ENCODE data around the gene AKT2. TPM values are rescaled to one million over a fixed set of nuclear protein-coding genes. Genes with fewer than 3 reads are reported as not detected.

AKT2 gene
- total RNA-seq, 1 experiment from 2014 or later = 108 TPM

DNA sequence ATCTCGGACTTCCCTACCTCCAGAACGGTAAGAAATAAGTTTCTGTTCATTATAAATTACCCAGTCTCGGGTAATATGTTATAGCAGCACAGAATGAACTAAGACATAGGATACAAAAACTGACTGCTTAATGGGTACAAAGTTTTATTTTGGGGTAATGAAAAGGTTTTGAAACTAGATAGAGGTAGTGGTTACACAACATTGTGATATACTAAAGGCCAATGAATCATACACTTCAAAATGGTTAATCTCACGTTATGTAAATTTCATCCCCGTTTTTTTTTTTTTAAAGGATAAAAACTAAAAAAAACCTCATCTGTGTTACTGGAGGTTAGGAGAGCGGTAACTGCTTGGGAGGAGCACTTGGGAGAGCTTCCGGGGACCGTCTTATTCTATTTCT lies 23.5 kb downstream of the AKT2 start:
- ChIA-PET POLR2A (no interaction called here), CTCF (interaction anchor here (0.6 kb wide), 1 partner anchor 24 kb away, joined by 3 read pairs; no protein-coding TSS in a partner anchor)
- no peak for DNase-seq (ENCODE audit: unreplicated experiment)
- no TSS peak for BruUV-seq (replicated peaks)
- H3K9me3 Mint-ChIP-seq (ENCODE audit: unreplicated experiment) = no peaks in the 10 kb centered on the region
- H3K27me3 Mint-ChIP-seq (ENCODE audit: insufficient read depth, unreplicated experiment) = no peaks in the 10 kb centered on the region
- peaks cover 50% of the 10 kb centered on the region for H3K36me3 Mint-ChIP-seq (ENCODE audit: insufficient read depth, unreplicated experiment)
- intact Hi-C loops (cut with micrococcal nuclease) = no loop called here
- H3K4me1 Mint-ChIP-seq (ENCODE audit: insufficient read depth, unreplicated experiment) = peaks cover 12% of the 10 kb centered on the region
- no peak overlapping the region for H3K4me3 Mint-ChIP-seq (ENCODE audit: unreplicated experiment)
- TF ChIP-seq, protein P1, sequence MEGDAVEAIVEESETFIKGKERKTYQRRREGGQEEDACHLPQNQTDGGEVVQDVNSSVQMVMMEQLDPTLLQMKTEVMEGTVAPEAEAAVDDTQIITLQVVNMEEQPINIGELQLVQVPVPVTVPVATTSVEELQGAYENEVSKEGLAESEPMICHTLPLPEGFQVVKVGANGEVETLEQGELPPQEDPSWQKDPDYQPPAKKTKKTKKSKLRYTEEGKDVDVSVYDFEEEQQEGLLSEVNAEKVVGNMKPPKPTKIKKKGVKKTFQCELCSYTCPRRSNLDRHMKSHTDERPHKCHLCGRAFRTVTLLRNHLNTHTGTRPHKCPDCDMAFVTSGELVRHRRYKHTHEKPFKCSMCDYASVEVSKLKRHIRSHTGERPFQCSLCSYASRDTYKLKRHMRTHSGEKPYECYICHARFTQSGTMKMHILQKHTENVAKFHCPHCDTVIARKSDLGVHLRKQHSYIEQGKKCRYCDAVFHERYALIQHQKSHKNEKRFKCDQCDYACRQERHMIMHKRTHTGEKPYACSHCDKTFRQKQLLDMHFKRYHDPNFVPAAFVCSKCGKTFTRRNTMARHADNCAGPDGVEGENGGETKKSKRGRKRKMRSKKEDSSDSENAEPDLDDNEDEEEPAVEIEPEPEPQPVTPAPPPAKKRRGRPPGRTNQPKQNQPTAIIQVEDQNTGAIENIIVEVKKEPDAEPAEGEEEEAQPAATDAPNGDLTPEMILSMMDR (IDR thresholded peaks at IDR 0.05; ENCODE audit: unreplicated experiment) = no peak
- no peak overlapping the region for H3K27ac Mint-ChIP-seq (ENCODE audit: low read depth, unreplicated experiment)

DNA sequence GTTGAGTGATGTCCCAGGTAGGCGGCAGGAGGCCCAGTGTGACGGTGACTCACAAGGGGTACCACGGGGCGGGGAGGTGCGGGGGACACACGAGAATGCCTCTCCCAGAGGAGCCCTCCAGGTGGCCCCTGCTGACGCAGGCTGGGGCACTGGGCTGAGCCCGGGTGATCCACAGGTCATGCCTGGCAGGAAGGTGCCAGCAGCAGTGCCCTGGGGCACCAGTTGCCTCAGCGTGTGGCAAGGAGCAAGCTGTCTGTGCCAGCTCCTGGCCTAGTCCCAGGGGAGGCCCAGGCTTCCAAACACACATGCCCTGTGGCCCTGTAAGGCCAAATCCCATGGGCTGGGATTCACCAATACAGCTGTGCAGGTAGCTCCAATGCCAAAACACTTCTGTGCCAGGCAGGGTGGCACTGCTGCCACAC lies 28.0 kb downstream of the AKT2 start:
- TF ChIP-seq, protein P1 (IDR thresholded peaks at IDR 0.05; ENCODE audit: unreplicated experiment) = no peak

DNA sequence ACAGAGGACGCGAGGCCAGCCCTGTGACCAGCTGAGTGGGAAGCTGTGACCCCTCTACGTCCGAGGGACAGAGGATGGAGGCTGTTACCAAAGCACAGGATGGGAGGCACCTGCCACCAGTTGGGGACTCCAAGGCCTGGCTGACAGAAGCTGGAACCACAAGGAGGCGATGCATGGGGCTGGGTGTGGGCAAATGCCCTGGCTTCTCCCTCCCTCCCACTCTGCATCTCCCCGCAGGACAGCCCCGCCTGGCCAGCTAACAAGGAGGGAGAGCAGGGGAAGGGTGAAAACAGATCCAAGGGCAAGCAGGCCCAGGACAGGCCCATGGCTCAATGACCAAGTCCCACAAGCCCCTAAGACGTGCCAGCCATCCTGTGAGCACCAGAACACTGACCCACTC lies 28.6 kb downstream of the AKT2 start:
- ChIA-PET CTCF (interaction anchor here (0.6 kb wide), 1 partner anchor 343 kb away, joined by 3 read pairs; no protein-coding TSS in a partner anchor), POLR2A (interaction anchor here (0.7 to 0.8 kb wide), 3 partner anchors 31 to 65 kb away, joined by 3 read pairs; partner anchors contain the start of gene MAP3K10)
- Mint-ChIP-seq H3K4me1 (ENCODE audit: insufficient read depth, unreplicated experiment) (peaks cover 14% of the 10 kb centered on the region), H3K4me3 (ENCODE audit: unreplicated experiment) (peak overlapping the region; percentile 35), H3K9me3 (ENCODE audit: unreplicated experiment) (no peaks in the 10 kb centered on the region), H3K27ac (ENCODE audit: low read depth, unreplicated experiment) (no peak overlapping the region), H3K27me3 (ENCODE audit: insufficient read depth, unreplicated experiment) (no peaks in the 10 kb centered on the region), H3K36me3 (ENCODE audit: insufficient read depth, unreplicated experiment) (peaks cover 59% of the 10 kb centered on the region)
- intact Hi-C loops (cut with micrococcal nuclease) = no loop called here
- TF ChIP-seq, protein P1 (IDR thresholded peaks at IDR 0.05; ENCODE audit: unreplicated experiment) = no peak
- no peak for DNase-seq (ENCODE audit: unreplicated experiment)
- no TSS peak for BruUV-seq (replicated peaks)

More for the DNA sequence above, 28.0 kb downstream of the AKT2 start:
- peak overlapping the region; percentile 35 for H3K4me3 Mint-ChIP-seq (ENCODE audit: unreplicated experiment)
- no peaks in the 10 kb centered on the region for H3K9me3 Mint-ChIP-seq (ENCODE audit: unreplicated experiment)
- peaks cover 64% of the 10 kb centered on the region for H3K36me3 Mint-ChIP-seq (ENCODE audit: insufficient read depth, unreplicated experiment)
- peaks cover 14% of the 10 kb centered on the region for H3K4me1 Mint-ChIP-seq (ENCODE audit: insufficient read depth, unreplicated experiment)
- intact Hi-C loops (cut with micrococcal nuclease) = no loop called here
- H3K27ac Mint-ChIP-seq (ENCODE audit: low read depth, unreplicated experiment) = peak overlapping the region; percentile 2
- no peaks in the 10 kb centered on the region for H3K27me3 Mint-ChIP-seq (ENCODE audit: insufficient read depth, unreplicated experiment)
- BruUV-seq (replicated peaks) = no TSS peak
- CTCF ChIA-PET = interaction anchor here (0.6 to 1.0 kb wide), 3 partner anchors 10 to 234 kb away, joined by 3 to 4 read pairs (median 4); no protein-coding TSS in a partner anchor
- POLR2A ChIA-PET = interaction anchor here (0.5 to 0.9 kb wide), 3 partner anchors 27 to 91 kb away, joined by 3 read pairs; partner anchors contain the start of genes C19orf47 and PLD3
- peak; percentile 92 for DNase-seq (ENCODE audit: unreplicated experiment)

DNA sequence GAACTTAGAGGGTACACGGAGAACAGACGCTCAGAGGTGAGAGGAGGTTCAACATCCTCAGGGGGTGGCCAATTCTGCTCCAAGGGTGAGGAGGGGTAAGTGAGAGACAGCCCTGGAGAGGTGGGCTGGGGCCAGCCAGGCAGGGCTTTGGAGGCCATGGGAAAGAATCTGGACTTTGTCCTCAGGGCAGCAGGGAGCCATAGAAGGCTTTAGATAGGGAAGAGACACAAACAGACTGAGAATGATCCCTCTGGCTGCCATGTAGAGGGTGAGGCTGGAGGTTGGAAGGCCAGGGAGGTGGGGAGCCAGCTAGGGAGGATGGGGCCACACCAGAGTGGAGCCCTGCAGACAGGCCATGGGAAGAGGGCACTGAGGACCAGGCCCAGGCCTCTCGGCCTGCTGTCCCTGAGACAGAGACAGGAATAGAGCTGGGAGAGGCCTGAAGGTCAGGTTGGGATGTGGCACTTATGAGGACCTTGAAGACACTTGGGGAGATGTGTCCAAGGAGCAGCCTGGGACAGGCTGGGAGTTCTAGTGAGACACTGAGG lies 29.5 kb downstream of the AKT2 start:
- no peaks in the 10 kb centered on the region for H3K9me3 Mint-ChIP-seq (ENCODE audit: unreplicated experiment)
- no peak for DNase-seq (ENCODE audit: unreplicated experiment)
- peaks cover 55% of the 10 kb centered on the region for H3K36me3 Mint-ChIP-seq (ENCODE audit: insufficient read depth, unreplicated experiment)
- no peak overlapping the region for H3K27ac Mint-ChIP-seq (ENCODE audit: low read depth, unreplicated experiment)
- CTCF ChIA-PET = interaction anchor here (0.6 kb wide), 1 partner anchor 344 kb away, joined by 3 read pairs; no protein-coding TSS in a partner anchor
- TF ChIP-seq, protein P1 (IDR thresholded peaks at IDR 0.05; ENCODE audit: unreplicated experiment) = no peak
- POLR2A ChIA-PET = interaction anchor here (0.8 kb wide), 1 partner anchor 65 kb away, joined by 3 read pairs; the partner anchor contains the start of gene MAP3K10
- H3K27me3 Mint-ChIP-seq (ENCODE audit: insufficient read depth, unreplicated experiment) = no peaks in the 10 kb centered on the region
- peaks cover 14% of the 10 kb centered on the region for H3K4me1 Mint-ChIP-seq (ENCODE audit: insufficient read depth, unreplicated experiment)
- no TSS peak for BruUV-seq (replicated peaks)
- intact Hi-C loops (cut with micrococcal nuclease) = no loop called here
- H3K4me3 Mint-ChIP-seq (ENCODE audit: unreplicated experiment) = peak overlapping the region; percentile 19

Data from MCF 10A (cell line).